HG03520 (cell line): ENCODE measurements around the gene HPGD.

Experiments
- ATAC-seq: cut with Tn5 transposase; IDR thresholded peaks from one replicate; pipeline ENCODE4 v1.9.1; 2021; ENCODE audit warnings: mild to moderate bottlenecking, moderate library complexity; ENCODE audit not compliant: unreplicated experiment

The HPGD gene

DNA sequence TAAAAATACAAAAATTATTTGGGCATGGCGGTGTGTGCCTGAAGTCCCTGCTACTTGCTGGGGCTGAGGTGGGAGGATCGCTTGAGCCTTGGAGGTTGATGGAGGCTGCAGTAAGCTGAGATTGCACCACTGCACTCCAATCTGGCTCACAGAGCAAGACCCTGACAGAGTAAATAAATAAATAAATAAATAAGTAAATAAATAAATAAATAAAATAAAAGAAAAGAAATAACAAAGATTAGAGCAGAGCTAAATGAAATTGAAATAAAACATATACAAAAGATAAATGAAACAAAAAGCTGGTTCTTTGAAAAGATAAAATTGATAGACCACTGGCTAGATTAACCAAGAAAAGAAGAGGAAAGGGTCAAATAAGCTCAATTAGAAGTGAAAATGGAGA lies 43.1 kb downstream of the HPGD start:
- ATAC-seq, result no peak

DNA sequence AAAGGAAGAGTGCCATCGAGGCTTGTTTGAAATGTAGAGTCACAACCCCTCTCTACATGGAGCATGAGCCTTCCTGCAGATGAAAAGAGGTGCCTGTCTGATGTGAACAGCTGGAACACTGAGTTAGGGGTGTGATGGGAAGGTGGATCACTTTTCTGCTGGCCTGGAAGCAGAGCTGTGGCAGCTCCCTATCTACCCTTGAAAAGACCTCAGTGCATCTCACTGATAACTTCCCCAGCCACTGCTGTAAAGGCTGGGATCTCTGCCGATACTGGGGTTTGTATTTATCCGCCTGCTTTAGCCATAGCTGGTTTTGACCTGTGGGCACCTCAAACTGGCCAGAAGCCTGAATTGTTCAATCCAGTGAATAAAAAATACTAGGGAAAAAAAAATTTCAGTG lies 46.8 kb downstream of the HPGD start:
- no peak for ATAC-seq

DNA sequence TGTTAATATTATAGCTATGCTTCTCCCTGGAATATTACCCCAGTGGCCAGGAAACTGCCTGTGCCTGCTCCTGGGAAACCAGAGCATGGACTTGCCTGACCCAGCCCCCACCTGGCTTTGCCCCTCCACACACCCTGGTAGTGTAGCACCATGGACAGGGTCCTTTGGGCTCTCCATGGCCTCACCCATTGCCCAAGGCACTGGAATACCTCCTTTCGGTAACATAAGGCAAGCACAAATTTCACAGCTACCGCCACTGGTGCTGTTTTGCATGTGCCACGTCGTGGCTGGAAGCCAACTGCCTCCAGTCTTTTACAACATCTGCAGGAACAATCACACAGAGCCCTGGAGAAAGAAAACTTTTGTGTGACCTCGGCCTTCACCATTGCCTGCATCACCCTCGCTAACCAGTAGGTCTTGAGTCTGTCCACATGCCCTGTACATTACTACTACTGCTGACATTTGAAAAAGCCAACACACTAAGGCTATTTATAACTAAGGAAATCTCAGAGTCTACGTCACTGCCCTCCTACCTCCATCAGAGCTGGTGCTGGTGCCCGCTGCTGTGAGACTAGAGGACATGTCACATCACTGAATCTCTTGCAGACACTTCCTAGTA lies 47.7 kb downstream of the HPGD start:
- ATAC-seq, result no peak

DNA sequence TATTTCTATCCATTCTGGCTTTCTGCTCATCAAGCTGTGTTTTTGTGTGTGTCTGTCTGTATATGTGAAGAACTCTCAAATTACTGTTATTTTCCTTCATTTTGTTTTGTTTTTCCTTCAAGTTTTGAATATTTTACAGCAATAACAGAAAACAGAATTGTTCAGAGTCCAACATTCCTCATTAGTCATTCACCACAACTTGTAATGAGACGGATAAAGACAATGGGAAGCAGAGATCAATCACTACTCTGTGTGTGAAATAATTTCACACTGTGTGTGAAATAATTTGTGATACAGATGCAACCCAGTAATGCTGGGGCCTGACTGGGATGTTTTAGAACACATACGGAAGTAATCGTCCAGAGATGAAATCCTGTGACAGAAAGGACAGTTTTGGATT lies 55.2 kb downstream of the HPGD start:
- no peak for ATAC-seq

DNA sequence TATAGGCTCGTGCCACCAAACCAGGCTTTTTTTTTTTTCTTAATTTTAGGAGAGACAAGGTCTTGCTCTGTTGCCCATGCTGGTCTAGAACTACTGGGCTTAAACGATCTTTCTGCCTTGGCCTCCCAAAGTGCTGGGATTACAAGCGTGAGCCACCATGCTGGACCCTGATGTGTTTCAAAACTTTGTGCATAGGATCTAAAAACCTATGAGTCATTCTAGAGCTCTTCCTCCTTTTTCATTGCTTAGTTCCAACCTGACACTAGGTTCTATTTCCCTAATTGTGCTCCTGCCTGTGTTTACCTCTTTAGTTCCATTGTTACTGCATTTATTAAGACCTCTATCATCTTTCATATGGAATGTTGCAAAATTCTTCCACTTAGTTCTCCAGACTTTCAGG lies 57.3 kb downstream of the HPGD start:
- ATAC-seq, result no peak

DNA sequence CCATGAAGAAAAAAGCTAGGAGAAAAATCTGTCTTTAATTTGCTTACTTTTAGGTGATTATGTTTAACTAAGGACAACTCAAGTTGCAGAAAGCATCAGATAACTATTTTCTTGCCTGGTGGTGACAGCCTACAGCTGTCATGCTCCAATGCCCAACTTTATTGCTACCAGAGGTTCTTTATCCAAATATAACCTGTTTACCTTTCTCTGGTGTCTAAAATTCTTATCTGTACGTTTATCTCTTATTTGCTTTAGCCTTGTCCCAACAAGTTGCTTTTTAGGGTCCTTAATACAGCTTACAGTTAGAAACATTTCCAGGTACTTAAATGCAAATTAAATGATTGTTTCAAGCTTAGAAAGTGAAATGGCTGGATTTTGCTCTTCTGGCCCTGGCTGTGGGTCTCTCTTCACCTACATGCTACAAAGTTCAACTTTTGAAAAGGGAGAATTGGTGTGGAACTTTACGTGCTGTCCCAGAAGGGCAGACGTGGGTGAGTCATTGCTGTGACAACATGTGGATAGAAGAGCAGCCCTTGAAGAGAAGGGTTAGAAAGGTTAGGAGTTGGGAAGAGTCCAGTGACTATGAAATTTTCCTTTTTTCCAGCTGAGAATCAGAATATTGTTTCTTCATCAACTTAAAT lies 60.7 kb downstream of the HPGD start:
- no peak for ATAC-seq

DNA sequence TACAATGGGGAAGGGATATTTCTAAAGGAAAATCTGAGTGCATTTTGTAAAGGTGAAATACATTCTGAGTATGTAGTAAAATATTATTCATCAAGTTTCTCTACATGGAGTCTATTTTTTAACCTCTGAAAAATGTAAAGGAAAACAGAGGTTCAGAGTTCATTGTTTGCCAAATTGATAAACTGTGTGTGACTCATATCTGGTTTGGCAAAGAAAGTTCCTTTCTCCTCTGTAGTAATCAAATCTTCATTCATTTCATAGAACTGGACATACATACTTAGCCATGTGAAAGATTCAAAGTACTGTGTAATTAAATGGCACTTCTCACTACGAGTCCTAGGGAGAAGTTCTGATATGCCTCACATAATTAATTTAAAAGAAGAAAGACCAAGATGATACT lies 61.6 kb downstream of the HPGD start:
- ATAC-seq, result no peak

DNA sequence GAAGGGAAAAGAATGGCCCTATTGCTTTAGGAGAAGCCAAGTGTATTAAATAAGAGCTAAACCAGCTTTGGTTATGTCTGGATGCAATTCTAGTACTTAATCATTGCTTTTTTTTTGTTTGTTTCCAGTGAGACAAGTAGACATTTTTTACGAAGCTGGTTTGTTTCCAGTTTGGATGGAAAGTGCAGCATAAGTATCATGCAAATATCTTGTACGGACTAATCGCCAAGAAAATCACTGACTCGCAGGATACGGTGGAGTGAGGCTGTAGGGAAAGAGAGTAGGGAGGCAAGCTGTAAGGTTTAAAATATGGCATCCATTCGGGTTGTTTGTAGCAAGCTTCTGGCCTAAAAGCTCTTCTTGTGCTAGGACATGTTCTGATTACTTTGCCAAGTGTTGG lies 64.8 kb downstream of the HPGD start:
- ATAC-seq, result no peak

DNA sequence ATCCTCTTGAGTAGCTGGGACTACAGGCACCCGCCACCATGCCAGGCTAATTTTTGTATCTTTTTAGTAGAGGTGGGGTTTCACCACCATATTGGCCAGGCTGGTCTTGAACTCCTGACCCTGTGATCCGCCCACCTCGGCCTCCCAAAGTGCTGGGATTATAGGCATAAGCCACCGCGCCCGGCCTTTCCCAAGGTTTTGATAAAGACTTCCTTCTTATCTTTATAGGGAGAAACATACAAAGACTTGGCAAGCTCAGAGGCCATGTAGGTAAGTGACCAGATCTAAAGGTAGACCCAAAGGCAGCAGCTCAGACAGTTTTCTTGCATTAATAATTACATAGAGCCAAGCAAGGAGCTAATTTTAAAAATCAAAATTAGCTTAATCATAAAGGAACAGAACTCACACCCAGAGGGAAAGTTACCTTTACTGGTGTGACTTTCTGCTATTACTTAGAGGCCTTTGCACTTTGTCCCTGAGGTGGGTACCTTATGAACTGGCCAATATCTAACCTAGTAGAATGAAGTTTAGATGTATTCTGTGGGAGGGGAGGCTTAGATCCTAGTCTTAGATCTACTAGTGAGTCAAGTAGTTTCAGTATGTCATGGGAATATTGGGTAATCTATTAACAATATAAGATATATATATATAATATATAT lies 67.3 kb downstream of the HPGD start:
- ATAC-seq, result no peak

DNA sequence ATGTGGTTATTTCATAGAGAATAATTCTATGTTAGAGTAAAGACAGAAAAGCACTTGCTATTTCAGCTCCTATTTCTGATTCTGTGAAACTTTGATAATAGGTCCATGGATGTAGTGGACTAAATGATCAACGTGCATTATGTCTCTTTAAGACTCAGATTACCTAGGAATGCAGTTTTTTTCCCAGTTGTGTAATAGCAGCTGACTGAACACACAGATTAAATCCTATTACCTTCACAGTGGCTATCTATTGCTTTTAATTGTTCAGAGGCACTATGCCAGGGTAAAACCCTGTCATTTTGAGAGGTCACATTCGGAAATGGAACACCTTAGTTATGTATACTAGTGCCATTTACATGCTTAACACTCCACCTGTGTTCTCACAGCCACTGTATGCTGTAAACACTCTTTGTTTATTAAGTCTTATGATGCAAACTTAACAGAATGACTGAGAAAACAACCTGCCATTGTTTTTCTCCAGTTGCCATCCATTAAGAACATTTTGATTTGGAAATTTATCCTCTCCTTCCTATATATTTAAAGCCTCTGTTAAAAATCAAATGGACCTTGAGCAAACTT lies 70.5 kb downstream of the HPGD start:
- no peak for ATAC-seq

DNA sequence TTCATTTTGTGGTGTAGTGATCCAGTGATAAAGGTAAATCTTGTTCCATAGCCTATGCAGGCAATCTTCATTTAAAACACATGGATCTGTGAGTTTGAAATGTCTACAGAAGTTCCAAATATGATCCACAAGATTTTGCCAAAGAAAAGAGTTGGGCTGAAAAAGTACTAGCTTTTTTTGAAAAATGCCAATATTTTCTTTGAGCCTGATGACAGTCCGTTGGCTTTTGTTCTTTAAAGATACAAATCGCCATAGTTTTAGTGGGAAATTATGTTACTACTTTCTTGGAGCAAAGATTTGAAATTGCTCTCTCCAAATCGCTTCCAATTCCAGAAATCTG lies 71.5 kb downstream of the HPGD start:
- no peak for ATAC-seq

DNA sequence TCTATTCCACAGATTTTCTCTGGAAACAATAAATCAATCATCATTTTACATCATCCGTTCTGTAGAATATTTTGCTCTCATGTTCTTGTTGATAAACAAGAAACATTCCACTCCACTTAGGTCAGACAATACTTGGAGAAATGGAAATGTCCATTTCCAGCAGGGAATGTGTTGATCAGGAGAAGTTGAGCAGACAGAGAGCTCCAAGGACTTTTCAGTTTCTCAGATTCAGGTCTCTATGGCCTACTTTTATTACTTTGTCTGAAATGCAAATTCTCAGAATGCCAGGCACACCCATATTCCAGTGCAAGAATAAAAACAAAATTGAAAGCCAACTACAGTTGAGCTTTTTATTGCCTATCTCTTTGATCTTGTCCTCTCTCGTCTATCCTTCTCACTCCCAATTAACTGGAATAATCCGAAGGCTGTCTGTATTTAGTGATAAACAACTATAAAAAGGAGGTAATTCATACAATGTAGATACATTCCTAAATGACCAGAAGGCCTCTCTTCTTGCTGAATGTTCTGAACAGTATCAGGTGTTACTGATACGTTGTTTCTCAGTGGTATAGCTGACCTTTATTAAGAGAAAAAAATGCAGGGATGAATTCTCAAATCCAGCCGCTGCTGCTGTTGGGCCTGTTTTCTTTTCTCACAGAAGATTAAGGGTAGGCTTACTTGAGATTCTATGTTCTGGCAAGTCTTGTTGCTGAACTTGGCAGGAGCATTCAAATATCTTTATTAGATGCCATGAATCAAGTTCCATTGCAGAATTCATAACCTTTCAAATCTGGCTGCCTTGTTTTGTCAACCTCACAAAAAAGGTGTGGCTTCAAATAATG lies 72.1 kb downstream of the HPGD start:
- ATAC-seq, result no peak

DNA sequence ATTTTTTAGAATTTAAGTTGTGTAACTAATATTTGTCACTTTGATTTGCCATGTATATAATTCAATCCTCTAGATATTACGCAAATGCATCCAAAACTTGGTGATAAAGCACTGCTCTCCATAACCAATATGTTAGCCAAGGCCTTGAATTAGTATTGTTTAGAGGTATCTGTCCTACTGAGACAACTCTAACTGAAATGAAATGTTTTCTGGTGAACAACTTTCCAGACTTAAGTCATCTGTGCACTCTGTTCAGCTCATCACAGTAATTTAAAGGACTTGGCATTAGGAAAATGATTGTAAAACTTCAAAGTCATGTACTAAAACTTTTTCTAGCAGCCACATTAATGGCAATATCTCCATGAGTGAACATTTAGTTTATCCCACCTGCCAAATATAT lies 73.1 kb downstream of the HPGD start:
- ATAC-seq, result no peak

DNA sequence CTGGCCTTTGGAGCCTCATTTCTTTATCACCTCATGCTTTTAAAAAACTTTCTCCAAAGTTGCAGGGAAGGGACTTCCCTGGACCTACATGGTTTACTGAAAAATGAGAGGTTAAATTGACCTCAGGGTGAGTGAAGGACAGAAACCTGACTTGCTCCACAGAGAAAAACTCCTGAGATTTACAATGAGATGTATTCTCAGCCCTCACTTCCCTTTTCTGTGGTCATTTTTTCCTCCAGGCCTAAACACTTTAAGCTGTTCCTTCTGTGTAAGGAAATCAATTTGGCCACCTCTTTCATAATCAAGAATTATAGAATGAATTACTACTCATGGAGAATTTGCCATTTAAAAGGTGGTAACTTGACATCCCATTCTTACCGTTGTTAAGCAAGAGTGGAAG lies 77.9 kb downstream of the HPGD start:
- no peak for ATAC-seq
